Chondrocyte (in vitro differentiated cells): ENCODE measurements around the gene ADSS1. TPM values are rescaled to one million over a fixed set of nuclear protein-coding genes. Genes with fewer than 3 reads are reported as not detected.

Source experiments
- DNase-seq: peaks from one replicate; pipeline ENCODE4 v3.0.0; 2021; ENCODE audit warnings: mixed read lengths, low spot score
- H3K27ac Mint-ChIP-seq: one replicate; pipeline ENCODE4 v1.8.0; 2021; ENCODE audit warnings: mild to moderate bottlenecking, moderate library complexity, mixed read lengths; ENCODE audit not compliant: unreplicated experiment
- H3K27me3 Mint-ChIP-seq: 2 replicates; pipeline ENCODE4 v1.8.0; 2021; ENCODE audit warnings: low read depth, mixed read lengths
- H3K36me3 Mint-ChIP-seq: 2 replicates; pipeline ENCODE4 v1.8.0; 2021; ENCODE audit warnings: low read depth, mixed read lengths
- H3K4me1 Mint-ChIP-seq: 2 replicates; pipeline ENCODE4 v1.8.0; 2021; ENCODE audit warnings: low read depth, mild to moderate bottlenecking, mixed read lengths
- H3K4me3 Mint-ChIP-seq: one replicate; pipeline ENCODE4 v1.8.0; 2021; ENCODE audit warnings: mild to moderate bottlenecking, moderate library complexity, mixed read lengths; ENCODE audit not compliant: unreplicated experiment
- H3K9me3 Mint-ChIP-seq: 2 replicates; pipeline ENCODE4 v1.8.0; 2021; ENCODE audit warnings: low read depth, mixed read lengths
- CTCF ChIP-seq: fragments of 200-600 bp; sonication (generic); IDR thresholded peaks from 2 replicates; pipeline ENCODE4 v1.5.0; 2021; ENCODE audit warnings: antibody characterized with exemption, mild to moderate bottlenecking, moderate library complexity
- total RNA-seq: library from RNA; stranded (reverse); gene quantifications from 3 replicates; pipeline ENCODE4 v1.2.1, GENCODE V29; 2021

The ADSS1 gene
- total RNA-seq, 1 donor from 2014 or later: 7.1 TPM

GRCh38 chr14:104768437-104769323 lies 44.7 kb downstream of the ADSS1 start:
- Mint-ChIP-seq H3K4me3 (no peak overlapping the region), H3K27me3 (no peaks in the 10 kb centered on the region), H3K27ac (peak overlapping the region; percentile 22)

GRCh38 chr14:104769324-104770071 lies 45.5 kb downstream of the ADSS1 start:
- no peak for TF ChIP-seq CTCF
- Mint-ChIP-seq H3K4me1 (peaks cover 11% of the 10 kb centered on the region), H3K4me3 (no peak overlapping the region), H3K27ac (no peak overlapping the region), H3K36me3 (peaks cover 14% of the 10 kb centered on the region), H3K9me3 (peaks cover 10% of the 10 kb centered on the region), H3K27me3 (no peaks in the 10 kb centered on the region)
- DNase-seq: no peak

More at GRCh38 chr14:104768437-104769323, 44.7 kb downstream of the ADSS1 start:
- Mint-ChIP-seq H3K36me3 (peaks cover 14% of the 10 kb centered on the region), H3K4me1 (peaks cover 11% of the 10 kb centered on the region), H3K9me3 (peaks cover 10% of the 10 kb centered on the region)
- peak; percentile 93 for TF ChIP-seq CTCF
- DNase-seq: no peak

GRCh38 chr14:104770072-104770579 lies 46.1 kb downstream of the ADSS1 start:
- DNase-seq: no peak
- Mint-ChIP-seq H3K9me3 (peaks cover 10% of the 10 kb centered on the region), H3K36me3 (peaks cover 14% of the 10 kb centered on the region), H3K4me3 (no peak overlapping the region), H3K4me1 (peaks cover 11% of the 10 kb centered on the region), H3K27me3 (no peaks in the 10 kb centered on the region), H3K27ac (no peak overlapping the region)
- no peak for TF ChIP-seq CTCF

GRCh38 chr14:104770851-104771272 lies 46.8 kb downstream of the ADSS1 start:
- TF ChIP-seq CTCF: peak; percentile 73

GRCh38 chr14:104771374-104771773 lies 47.3 kb downstream of the ADSS1 start:
- Mint-ChIP-seq H3K36me3 (peaks cover 14% of the 10 kb centered on the region), H3K9me3 (peaks cover 7% of the 10 kb centered on the region), H3K4me3 (no peak overlapping the region)

More at GRCh38 chr14:104770851-104771272, 46.8 kb downstream of the ADSS1 start:
- no peaks in the 10 kb centered on the region for H3K27me3 Mint-ChIP-seq
- peaks cover 10% of the 10 kb centered on the region for H3K9me3 Mint-ChIP-seq
- H3K4me3 Mint-ChIP-seq: no peak overlapping the region
- peaks cover 14% of the 10 kb centered on the region for H3K36me3 Mint-ChIP-seq
- H3K4me1 Mint-ChIP-seq: peaks cover 11% of the 10 kb centered on the region
- no peak overlapping the region for H3K27ac Mint-ChIP-seq
- DNase-seq: no peak

More at GRCh38 chr14:104771374-104771773, 47.3 kb downstream of the ADSS1 start:
- H3K27ac Mint-ChIP-seq: no peak overlapping the region
- no peak for TF ChIP-seq CTCF
- peaks cover 11% of the 10 kb centered on the region for H3K4me1 Mint-ChIP-seq
- DNase-seq: no peak
- H3K27me3 Mint-ChIP-seq: no peaks in the 10 kb centered on the region
